ENCODE data around the gene TRMT2A.

GRCh38 chr22:20085651-20086050 is 31.4 kb downstream of the TRMT2A start:
- TF ChIP-seq POLR2A (IDR thresholded peaks at IDR 0.05), result no peak
- TF ChIP-seq, protein P1, sequence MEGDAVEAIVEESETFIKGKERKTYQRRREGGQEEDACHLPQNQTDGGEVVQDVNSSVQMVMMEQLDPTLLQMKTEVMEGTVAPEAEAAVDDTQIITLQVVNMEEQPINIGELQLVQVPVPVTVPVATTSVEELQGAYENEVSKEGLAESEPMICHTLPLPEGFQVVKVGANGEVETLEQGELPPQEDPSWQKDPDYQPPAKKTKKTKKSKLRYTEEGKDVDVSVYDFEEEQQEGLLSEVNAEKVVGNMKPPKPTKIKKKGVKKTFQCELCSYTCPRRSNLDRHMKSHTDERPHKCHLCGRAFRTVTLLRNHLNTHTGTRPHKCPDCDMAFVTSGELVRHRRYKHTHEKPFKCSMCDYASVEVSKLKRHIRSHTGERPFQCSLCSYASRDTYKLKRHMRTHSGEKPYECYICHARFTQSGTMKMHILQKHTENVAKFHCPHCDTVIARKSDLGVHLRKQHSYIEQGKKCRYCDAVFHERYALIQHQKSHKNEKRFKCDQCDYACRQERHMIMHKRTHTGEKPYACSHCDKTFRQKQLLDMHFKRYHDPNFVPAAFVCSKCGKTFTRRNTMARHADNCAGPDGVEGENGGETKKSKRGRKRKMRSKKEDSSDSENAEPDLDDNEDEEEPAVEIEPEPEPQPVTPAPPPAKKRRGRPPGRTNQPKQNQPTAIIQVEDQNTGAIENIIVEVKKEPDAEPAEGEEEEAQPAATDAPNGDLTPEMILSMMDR (IDR thresholded peaks at IDR 0.05), result no peak

All from body of pancreas (tissue), 4 donors.